Left hindlimb (tissue), 1 donor: Measurements from ENCODE around the gene SLC35F4.
A peak's percentile ranks its signal among the peaks of the same experiment; 100 is the strongest.
"Not testable (repeated sequence)": the region's sequence is repeated elsewhere in the genome, so short reads cannot be mapped to it uniquely, and the experiment has no call there.

Experiments used
- DNase-seq: peaks from one replicate; pipeline ENCODE4 v3.0.0-alpha.2; 2018

SLC35F4 gene

GRCh38 chr14:57714487-57714931, 151.4 kb downstream of the SLC35F4 start:
- DNase-seq, result no peak

DNA sequence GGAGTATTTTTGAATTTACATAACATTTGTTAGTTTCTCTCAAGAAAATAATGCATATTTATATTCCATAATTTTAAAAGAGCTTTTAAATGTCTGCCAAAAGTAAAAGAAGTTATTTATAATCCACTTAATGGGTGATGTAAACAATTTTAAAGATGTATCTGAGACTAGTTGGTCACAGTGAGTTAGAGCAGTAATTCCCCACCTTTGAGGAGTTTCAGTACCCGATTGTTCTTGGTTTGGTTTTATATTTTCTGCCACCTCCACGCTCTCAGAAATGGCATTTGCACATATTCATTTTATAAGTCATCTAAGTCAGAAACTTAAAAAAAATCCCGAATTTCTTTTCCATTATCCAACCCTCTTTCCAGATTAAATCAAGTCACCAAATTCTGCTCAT, 153.2 kb downstream of the SLC35F4 start:
- DNase-seq, result no peak

GRCh38 chr14:57712102-57712501, 153.8 kb downstream of the SLC35F4 start:
- DNase-seq, result no peak

DNA sequence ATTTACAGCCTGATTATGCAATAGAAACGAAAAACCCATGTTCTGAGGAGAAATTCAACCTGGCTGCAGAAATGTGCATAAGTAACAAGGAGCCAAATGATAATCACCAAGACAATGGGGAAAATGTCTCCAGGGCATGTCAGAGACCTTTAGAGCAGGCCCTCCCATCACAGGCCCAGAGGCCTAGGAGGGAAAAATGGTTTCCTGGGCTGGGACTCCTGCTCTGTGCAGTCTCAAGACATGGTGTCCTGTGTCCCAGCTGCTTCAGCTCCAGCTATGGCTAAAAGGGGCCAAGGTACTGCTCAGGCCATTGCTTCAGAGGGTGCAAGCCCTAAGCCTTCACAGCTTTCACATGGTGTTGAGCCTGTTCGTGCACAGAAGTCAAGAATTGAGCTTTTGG, 156.0 kb downstream of the SLC35F4 start:
- DNase-seq, result no peak

GRCh38 chr14:57709086-57709485, 156.8 kb downstream of the SLC35F4 start:
- not testable (repeated sequence) for DNase-seq

GRCh38 chr14:57707219-57707618, 158.7 kb downstream of the SLC35F4 start:
- no peak for DNase-seq

GRCh38 chr14:57704763-57705162, 161.1 kb downstream of the SLC35F4 start:
- DNase-seq, result no peak

DNA sequence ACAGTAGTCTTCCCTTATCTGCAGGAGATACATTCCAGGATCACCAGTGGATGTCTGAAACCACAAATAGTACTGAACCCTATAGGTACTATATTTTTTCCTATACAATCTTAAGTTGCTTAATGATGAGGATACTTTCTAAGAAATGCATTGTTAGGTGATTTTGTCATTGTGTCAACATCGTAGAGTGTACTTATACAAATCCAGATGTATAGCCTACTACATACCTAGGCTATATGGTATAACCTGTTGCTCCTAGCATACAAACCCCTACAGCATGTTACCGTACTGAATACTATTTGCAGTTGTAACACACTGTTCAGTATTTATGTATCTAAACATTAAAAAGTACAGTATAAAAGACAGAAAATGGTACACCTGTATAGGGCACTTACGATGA, 165.9 kb downstream of the SLC35F4 start:
- DNase-seq, result no peak

- no peak for DNase-seq
Observed at GRCh38 chr14:57692671-57693070, 173.2 kb downstream of the SLC35F4 start.

- no peak for DNase-seq
Observed at GRCh38 chr14:57687416-57687815, 178.5 kb downstream of the SLC35F4 start.

- DNase-seq, result peak; percentile 34
Observed at GRCh38 chr14:57686304-57686703, 179.6 kb downstream of the SLC35F4 start.

DNA sequence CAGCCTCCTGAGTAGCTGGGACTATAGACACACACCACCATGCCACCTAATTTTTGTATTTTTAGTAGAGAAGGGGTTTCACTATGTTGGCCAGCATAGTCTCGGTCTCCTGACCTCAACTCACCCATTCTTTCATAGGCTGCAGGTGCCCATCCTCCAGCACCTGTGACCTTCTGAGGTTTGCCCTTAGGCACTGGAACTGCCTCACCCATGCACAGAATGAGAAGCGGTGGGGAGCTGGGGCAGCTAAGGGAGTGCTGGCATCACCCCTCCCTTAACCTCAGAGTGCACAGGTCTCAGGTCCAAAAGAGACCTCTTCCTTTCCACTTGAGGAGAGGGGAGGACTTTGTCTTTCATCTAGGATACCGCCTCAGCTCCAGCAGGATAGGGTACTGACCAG, 194.9 kb downstream of the SLC35F4 start:
- no peak for DNase-seq

DNA sequence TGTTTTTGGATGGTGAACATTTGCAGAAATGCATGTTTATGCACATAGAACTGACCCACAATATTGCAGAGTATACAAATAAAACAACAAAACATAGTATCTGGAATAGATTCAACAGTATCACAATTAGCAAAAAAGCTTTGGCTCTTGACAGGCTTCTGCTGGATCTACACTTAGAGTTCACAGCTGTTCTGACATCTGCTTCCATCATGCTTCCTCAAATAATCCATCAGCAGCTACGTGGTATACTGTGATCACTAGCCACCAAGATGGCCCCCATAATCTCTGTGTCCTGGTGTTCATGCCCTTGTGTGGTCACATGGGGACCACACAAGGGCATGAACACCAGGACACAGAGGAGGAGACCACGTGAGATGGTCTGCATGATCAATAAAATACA, 205.7 kb downstream of the SLC35F4 start:
- no peak for DNase-seq

DNA sequence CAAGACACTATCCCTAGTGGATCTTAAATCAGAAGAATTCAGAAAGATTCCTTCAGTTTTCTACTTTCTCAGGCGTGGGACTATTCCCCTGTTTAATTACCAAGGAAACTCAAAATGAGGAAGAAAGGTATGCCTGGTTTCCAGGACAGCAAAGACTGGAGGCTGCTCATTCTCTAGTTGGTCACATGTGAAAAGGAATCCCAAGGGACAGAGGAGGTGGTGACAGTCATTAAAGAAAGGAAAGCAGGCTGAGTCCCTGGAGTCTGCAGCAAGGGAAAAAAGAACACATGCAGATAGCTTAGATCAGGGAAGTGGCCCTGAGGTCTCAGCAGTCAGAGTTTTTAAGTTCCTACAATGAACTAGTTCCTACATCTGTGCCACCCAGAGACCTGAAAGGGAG, 206.8 kb downstream of the SLC35F4 start:
- no peak for DNase-seq

GRCh38 chr14:57657487-57657886, 208.4 kb downstream of the SLC35F4 start:
- no peak for DNase-seq

DNA sequence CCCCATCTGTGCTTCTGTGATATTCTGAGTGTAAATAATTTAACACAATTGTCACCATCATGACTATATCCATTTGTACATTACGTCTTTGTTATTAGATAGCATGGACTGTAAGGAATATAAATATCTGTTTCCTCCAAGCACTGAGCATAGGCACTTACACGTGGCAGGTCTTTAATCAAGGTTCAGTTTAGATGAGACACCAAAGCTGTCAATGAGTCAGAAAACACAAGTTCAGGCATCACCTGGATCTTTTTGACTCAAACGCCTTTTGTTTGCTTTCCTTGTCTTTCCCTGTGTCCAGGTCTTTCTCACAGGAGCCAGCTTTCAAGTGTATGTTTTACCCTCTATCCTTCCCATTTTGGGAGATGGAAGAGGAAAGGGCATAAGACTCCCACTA, 209.0 kb downstream of the SLC35F4 start:
- no peak for DNase-seq

GRCh38 chr14:57652769-57653168, 213.1 kb downstream of the SLC35F4 start:
- DNase-seq, result no peak

DNA sequence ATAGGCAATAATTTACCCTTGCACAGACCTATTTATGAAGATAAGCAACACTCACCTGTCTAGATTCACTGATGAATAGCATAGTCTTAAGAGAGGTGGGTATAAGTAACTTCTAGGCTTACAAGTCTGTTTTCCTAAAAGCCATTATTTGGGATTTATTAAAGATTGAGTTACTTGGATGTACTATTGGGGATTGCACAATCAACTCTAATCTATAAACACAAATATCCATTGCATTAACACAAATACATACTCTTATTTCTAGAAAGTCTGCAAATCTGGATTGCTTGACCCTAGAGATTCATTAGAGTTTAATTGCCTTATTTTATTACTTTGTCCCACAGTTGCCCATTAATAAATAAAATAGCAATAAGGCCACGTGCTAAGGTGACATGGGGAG, 224.1 kb downstream of the SLC35F4 start:
- DNase-seq, result no peak

GRCh38 chr14:57640036-57640435, 225.9 kb downstream of the SLC35F4 start:
- no peak for DNase-seq

DNA sequence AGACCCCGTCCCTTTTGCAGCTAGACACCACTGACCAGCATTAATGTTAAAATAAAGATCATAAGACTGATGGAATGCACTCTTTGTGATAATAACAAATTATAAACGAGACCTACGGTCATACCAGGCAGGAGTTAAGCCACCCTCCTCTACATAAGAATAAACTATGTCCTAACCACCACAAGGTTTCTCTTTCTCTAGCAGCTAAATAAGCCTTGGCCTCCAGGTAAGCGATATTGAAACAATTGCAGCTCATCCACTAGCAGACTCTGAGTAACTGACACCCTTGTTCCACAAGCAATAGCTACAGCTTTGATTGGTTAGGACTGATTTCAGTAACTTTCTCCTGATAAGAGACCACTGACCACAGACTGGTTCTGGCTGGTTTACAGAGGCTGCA, 228.0 kb downstream of the SLC35F4 start:
- no peak for DNase-seq

DNA sequence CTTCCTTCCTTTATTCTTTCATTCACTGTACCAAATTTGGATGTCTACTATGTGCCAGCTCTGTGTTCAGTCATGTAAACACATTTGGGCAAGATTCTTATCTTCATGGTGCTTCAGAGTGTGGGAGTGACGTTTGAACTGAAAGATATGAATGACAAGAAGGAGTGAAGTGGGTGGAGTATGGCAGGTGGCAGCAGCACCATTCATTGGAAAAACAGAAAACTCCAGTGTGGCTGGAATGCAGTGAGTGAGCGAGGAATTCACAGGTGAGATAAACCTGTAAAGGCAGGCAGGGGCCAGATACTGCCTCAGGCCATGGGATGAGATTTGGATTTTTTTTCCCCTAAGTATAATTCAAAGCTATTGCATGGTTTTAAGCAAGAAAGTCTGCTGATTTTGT, 231.6 kb downstream of the SLC35F4 start:
- DNase-seq, result no peak

- DNase-seq, result no peak
Observed at GRCh38 chr14:57632649-57633048, 233.2 kb downstream of the SLC35F4 start.

GRCh38 chr14:57617510-57617909, 248.4 kb downstream of the SLC35F4 start:
- DNase-seq, result no peak

DNA sequence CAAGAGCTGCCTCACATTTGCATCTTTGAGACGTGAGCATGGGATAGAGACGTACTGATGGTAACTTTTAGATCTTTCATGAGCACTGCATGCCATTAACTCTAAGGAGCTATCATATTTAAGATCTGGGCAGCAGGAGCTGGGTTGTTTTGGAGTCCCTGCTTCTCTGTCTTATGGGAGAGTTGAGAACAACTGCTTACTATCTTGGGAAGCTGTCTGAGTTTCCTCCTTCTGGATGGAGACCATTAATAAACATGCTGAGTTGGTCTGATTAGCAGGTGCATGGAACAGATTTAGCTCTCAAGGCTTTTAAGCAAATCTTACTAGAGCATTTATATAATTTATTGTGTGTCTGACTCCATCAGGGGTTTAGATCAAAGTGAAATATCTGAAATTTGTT, 252.9 kb downstream of the SLC35F4 start:
- no peak for DNase-seq

DNA sequence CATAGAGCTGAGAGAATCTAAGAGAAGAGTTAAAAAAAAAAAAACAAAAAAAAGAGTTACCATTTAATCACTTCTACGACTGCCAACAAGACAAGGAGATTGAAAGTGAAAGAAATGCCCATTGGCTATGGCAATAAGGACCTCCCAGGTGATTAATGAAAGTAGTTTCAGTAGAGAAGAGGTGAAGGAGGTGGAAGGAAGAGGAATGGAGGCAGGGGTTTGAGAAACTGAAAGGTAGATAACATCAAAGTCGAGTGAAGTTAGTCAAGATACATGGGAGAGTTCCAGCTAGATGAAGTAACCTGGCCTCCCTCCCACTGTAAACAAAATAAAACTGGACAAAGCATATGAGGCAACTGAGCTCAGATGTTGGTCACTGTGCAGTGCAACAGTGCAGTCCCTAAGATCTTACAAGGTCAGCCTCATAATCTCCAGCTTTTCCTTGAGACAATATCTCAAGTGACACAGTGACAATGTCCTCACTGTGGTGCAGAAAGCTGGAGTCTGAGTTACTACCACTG, 254.3 kb downstream of the SLC35F4 start:
- no peak for DNase-seq

- DNase-seq, result no peak
Observed at GRCh38 chr14:57610631-57611030, 255.3 kb downstream of the SLC35F4 start.
